B cell (primary cell): ENCODE results near the gene EPAS1.

Source experiments
- EZH2 ChIP-seq: IDR thresholded peaks from 2 replicates; pipeline ENCODE4 v1.6.1; 2012; ENCODE audit warnings: borderline replicate concordance, low read depth, mild to moderate bottlenecking, moderate library complexity, low read length; ENCODE audit not compliant: insufficient read depth, poor library complexity, severe bottlenecking
- TF ChIP-seq, protein P1 (sequence below): fragments of 200-600 bp; IDR thresholded peaks from one replicate; pipeline ENCODE4 v1.8.0; 2022; ENCODE audit warnings: antibody characterized with exemption, mild to moderate bottlenecking

- no peak for TF ChIP-seq EZH2
- TF ChIP-seq, protein P1, sequence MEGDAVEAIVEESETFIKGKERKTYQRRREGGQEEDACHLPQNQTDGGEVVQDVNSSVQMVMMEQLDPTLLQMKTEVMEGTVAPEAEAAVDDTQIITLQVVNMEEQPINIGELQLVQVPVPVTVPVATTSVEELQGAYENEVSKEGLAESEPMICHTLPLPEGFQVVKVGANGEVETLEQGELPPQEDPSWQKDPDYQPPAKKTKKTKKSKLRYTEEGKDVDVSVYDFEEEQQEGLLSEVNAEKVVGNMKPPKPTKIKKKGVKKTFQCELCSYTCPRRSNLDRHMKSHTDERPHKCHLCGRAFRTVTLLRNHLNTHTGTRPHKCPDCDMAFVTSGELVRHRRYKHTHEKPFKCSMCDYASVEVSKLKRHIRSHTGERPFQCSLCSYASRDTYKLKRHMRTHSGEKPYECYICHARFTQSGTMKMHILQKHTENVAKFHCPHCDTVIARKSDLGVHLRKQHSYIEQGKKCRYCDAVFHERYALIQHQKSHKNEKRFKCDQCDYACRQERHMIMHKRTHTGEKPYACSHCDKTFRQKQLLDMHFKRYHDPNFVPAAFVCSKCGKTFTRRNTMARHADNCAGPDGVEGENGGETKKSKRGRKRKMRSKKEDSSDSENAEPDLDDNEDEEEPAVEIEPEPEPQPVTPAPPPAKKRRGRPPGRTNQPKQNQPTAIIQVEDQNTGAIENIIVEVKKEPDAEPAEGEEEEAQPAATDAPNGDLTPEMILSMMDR, result no peak
Observed at GRCh38 chr2:46375566-46376125, 78.4 kb downstream of the EPAS1 start.
